MM.1S (cell line): ENCODE measurements around the gene KCNIP4.

Source experiments
- DNase-seq: peaks from one replicate; pipeline ENCODE4 v3.0.0-alpha.2; 2015
- H2AFZ ChIP-seq: fragments of 300-600 bp; sonication (generic); 2 replicates; pipeline ENCODE4 v1.6.0; 2016; ENCODE audit warnings: antibody characterized with exemption, low read length
- H3F3A ChIP-seq: fragments of 300-600 bp; sonication (generic); 2 replicates; pipeline ENCODE4 v1.6.1; 2016; ENCODE audit warnings: mild to moderate bottlenecking, antibody characterized with exemption, low read length, moderate library complexity, mixed read lengths; ENCODE audit not compliant: insufficient read depth
- H3K27ac ChIP-seq: fragments of 300-600 bp; sonication (generic); 2 replicates; pipeline ENCODE4 v1.5.1; 2016; ENCODE audit warnings: mild to moderate bottlenecking, low read length
- H3K27me3 ChIP-seq: fragments of 300-600 bp; sonication (generic); replicated peaks from 2 replicates; pipeline ENCODE4 v1.6.0; 2016; ENCODE audit warnings: low read length; ENCODE audit not compliant: insufficient read depth
- H3K36me3 ChIP-seq: fragments of 300-600 bp; sonication (generic); replicated peaks from 2 replicates; pipeline ENCODE4 v1.6.1; 2016; ENCODE audit warnings: mild to moderate bottlenecking, low read length, mixed read lengths; ENCODE audit not compliant: insufficient read depth
- H3K4me1 ChIP-seq: fragments of 300-600 bp; sonication (generic); 2 replicates; pipeline ENCODE4 v1.6.1; 2016; ENCODE audit warnings: low read length, mixed read lengths
- H3K4me2 ChIP-seq: fragments of 300-600 bp; sonication (generic); 2 replicates; pipeline ENCODE4 v1.6.0; 2016; ENCODE audit warnings: low read depth, low read length
- H3K4me3 ChIP-seq: fragments of 300-600 bp; sonication (generic); 2 replicates; pipeline ENCODE4 v1.5.1; 2016; ENCODE audit warnings: low read length, mixed read lengths
- H3K79me2 ChIP-seq: fragments of 300-600 bp; sonication (generic); 2 replicates; pipeline ENCODE4 v1.6.1; 2016; ENCODE audit warnings: mixed run types, low read length, mixed read lengths
- H3K9ac ChIP-seq: fragments of 300-600 bp; sonication (generic); 2 replicates; pipeline ENCODE4 v1.6.1; 2016; ENCODE audit warnings: low read length, mixed read lengths
- H3K9me2 ChIP-seq: fragments of 300-600 bp; sonication (generic); replicated peaks from 2 replicates; pipeline ENCODE4 v1.6.1; 2016; ENCODE audit warnings: mild to moderate bottlenecking, low read length, mixed read lengths; ENCODE audit not compliant: insufficient read depth
- H3K9me3 ChIP-seq: fragments of 300-600 bp; sonication (generic); replicated peaks from 2 replicates; pipeline ENCODE4 v1.6.1; 2016; ENCODE audit warnings: mild to moderate bottlenecking, low read length, mixed read lengths; ENCODE audit not compliant: insufficient read depth
- H4K20me1 ChIP-seq: fragments of 300-600 bp; sonication (generic); 2 replicates; pipeline ENCODE4 v1.6.1; 2016; ENCODE audit warnings: mild to moderate bottlenecking, low read length, moderate library complexity, mixed read lengths; ENCODE audit not compliant: insufficient read depth
- CTCF ChIP-seq: fragments of 300-600 bp; sonication (generic); IDR thresholded peaks from 2 replicates; pipeline ENCODE4 v1.5.1; 2016; ENCODE audit warnings: antibody characterized with exemption, low read length, mixed read lengths
- EZH2 ChIP-seq: fragments of 300-600 bp; sonication (generic); optimal IDR thresholded peaks from 2 replicates; pipeline ENCODE3; 2017; ENCODE audit warnings: low read depth, mild to moderate bottlenecking, antibody characterized with exemption, low read length, mixed read lengths
- EZH2phosphoT487 ChIP-seq: fragments of 300-600 bp; sonication (generic); IDR thresholded peaks from 2 replicates; pipeline ENCODE4 v1.6.1; 2018; ENCODE audit warnings: antibody characterized with exemption, low read length

Gene KCNIP4

GRCh38 chr4:21013501-21013900, 935.1 kb downstream of the KCNIP4 start:
- no peak overlapping the region for H3K9ac ChIP-seq
- TF ChIP-seq CTCF (no peak), EZH2phosphoT487 (no peak), EZH2 (no peak)
- no peak overlapping the region for H3K4me3 ChIP-seq
- H3K27ac ChIP-seq: no peak overlapping the region
- H3K9me3 ChIP-seq: no peaks in the 10 kb centered on the region
- H3K9me2 ChIP-seq: no peaks in the 10 kb centered on the region
- no peaks in the 10 kb centered on the region for H4K20me1 ChIP-seq
- no peaks in the 10 kb centered on the region for H3K79me2 ChIP-seq
- H3K4me2 ChIP-seq: no peak overlapping the region
- H3K27me3 ChIP-seq: no peaks in the 10 kb centered on the region
- no peaks in the 10 kb centered on the region for H3K4me1 ChIP-seq
- H3F3A ChIP-seq: no peaks in the 10 kb centered on the region
- H3K36me3 ChIP-seq: no peaks in the 10 kb centered on the region
- no peak overlapping the region for H2AFZ ChIP-seq
- no peak for DNase-seq

GRCh38 chr4:21012851-21013331, 935.7 kb downstream of the KCNIP4 start:
- TF ChIP-seq CTCF (no peak), EZH2phosphoT487 (no peak), EZH2 (no peak)
- Histone ChIP-seq H3K4me2 (no peak overlapping the region), H3F3A (no peaks in the 10 kb centered on the region), H3K4me1 (no peaks in the 10 kb centered on the region), H2AFZ (no peak overlapping the region), H3K79me2 (no peaks in the 10 kb centered on the region), H3K4me3 (no peak overlapping the region), H3K27me3 (no peaks in the 10 kb centered on the region), H3K27ac (no peak overlapping the region), H3K9me3 (no peaks in the 10 kb centered on the region), H3K9me2 (no peaks in the 10 kb centered on the region), H3K9ac (no peak overlapping the region), H3K36me3 (no peaks in the 10 kb centered on the region), H4K20me1 (no peaks in the 10 kb centered on the region)
- no peak for DNase-seq

- Histone ChIP-seq H3K36me3 (no peaks in the 10 kb centered on the region), H3K4me3 (no peak overlapping the region), H3K27ac (no peak overlapping the region), H4K20me1 (no peaks in the 10 kb centered on the region), H3K27me3 (no peaks in the 10 kb centered on the region), H3K9ac (no peak overlapping the region), H3K4me1 (no peaks in the 10 kb centered on the region), H3K4me2 (no peak overlapping the region), H3K9me2 (no peaks in the 10 kb centered on the region), H3F3A (no peaks in the 10 kb centered on the region), H3K79me2 (no peaks in the 10 kb centered on the region), H3K9me3 (no peaks in the 10 kb centered on the region), H2AFZ (no peak overlapping the region)
- TF ChIP-seq EZH2phosphoT487 (no peak), EZH2 (no peak), CTCF (no peak)
- DNase-seq: no peak
Measured at GRCh38 chr4:21011106-21011505, 937.5 kb downstream of the KCNIP4 start.
